KMS-11 (cell line): ENCODE results near the gene EGFL7.

Source experiments
- H2AFZ ChIP-seq: fragments of 200-600 bp; sonication (generic); 2 replicates; pipeline ENCODE4 v1.6.1; 2016; ENCODE audit warnings: antibody characterized with exemption, mixed run types, low read depth
- H3K27ac ChIP-seq: fragments of 200-600 bp; sonication (generic); 2 replicates; pipeline ENCODE4 v1.6.1; 2016; ENCODE audit warnings: mild to moderate bottlenecking, mixed run types
- H3K27me3 ChIP-seq: fragments of 200-600 bp; sonication (generic); 2 replicates; pipeline ENCODE4 v1.6.1; 2017; ENCODE audit warnings: mild to moderate bottlenecking, low read depth, mixed run types, moderate library complexity; ENCODE audit not compliant: insufficient read depth
- H3K36me3 ChIP-seq: fragments of 200-600 bp; sonication (generic); 2 replicates; pipeline ENCODE4 v1.6.1; 2017; ENCODE audit warnings: mild to moderate bottlenecking, mixed run types; ENCODE audit not compliant: insufficient read depth
- H3K4me1 ChIP-seq: fragments of 200-600 bp; sonication (generic); 2 replicates; pipeline ENCODE4 v1.6.1; 2016; ENCODE audit warnings: mild to moderate bottlenecking, low read depth, mixed run types; ENCODE audit not compliant: poor library complexity, severe bottlenecking
- H3K4me2 ChIP-seq: fragments of 200-600 bp; sonication (generic); 2 replicates; pipeline ENCODE4 v1.7.0; 2016; ENCODE audit warnings: mild to moderate bottlenecking, mixed run types
- H3K4me3 ChIP-seq: fragments of 200-600 bp; sonication (generic); IDR thresholded peaks from 2 replicates; pipeline ENCODE4 v1.6.1; 2017; ENCODE audit warnings: low read depth, low read length, mixed read lengths; ENCODE audit not compliant: insufficient read depth
- H3K79me2 ChIP-seq: fragments of 200-600 bp; sonication (generic); 2 replicates; pipeline ENCODE4 v1.6.1; 2016; ENCODE audit warnings: low read depth, mixed run types; ENCODE audit not compliant: insufficient read depth
- H3K9ac ChIP-seq: fragments of 200-600 bp; sonication (generic); 2 replicates; pipeline ENCODE4 v1.6.1; 2016; ENCODE audit warnings: mild to moderate bottlenecking, mixed run types
- H4K20me1 ChIP-seq: fragments of 200-600 bp; sonication (generic); 2 replicates; pipeline ENCODE4 v1.6.1; 2016; ENCODE audit warnings: mild to moderate bottlenecking, mixed run types; ENCODE audit not compliant: insufficient read depth
- CTCF ChIP-seq: fragments of 200-600 bp; sonication (generic); conservative IDR thresholded peaks from 2 replicates; pipeline ENCODE4 v1.6.1; 2017; ENCODE audit warnings: low read depth, mild to moderate bottlenecking, antibody characterized with exemption, low read length, moderate library complexity, mixed read lengths

Gene EGFL7

GRCh38 chr9:136667214-136667939 lies 4.7 kb downstream of the EGFL7 start:
- no peak for TF ChIP-seq CTCF
- Histone ChIP-seq H2AFZ (no peak overlapping the region), H3K27ac (no peak overlapping the region), H3K36me3 (no peaks in the 10 kb centered on the region), H4K20me1 (no peaks in the 10 kb centered on the region), H3K9ac (no peak overlapping the region), H3K27me3 (peaks cover 65% of the 10 kb centered on the region), H3K79me2 (no peaks in the 10 kb centered on the region), H3K4me1 (peaks cover 5% of the 10 kb centered on the region), H3K4me3 (no peak overlapping the region), H3K4me2 (no peak overlapping the region; the same call in 1 of the 2 replicates)

GRCh38 chr9:136667940-136668760 lies 5.4 kb downstream of the EGFL7 start:
- Histone ChIP-seq H3K79me2 (no peaks in the 10 kb centered on the region), H2AFZ (no peak overlapping the region), H3K27me3 (peaks cover 57% of the 10 kb centered on the region), H3K36me3 (no peaks in the 10 kb centered on the region), H3K4me3 (no peak overlapping the region), H4K20me1 (no peaks in the 10 kb centered on the region), H3K27ac (no peak overlapping the region), H3K9ac (no peak overlapping the region), H3K4me1 (peaks cover 5% of the 10 kb centered on the region), H3K4me2 (no peak overlapping the region)
- TF ChIP-seq CTCF, result no peak

- Histone ChIP-seq H2AFZ (no peak overlapping the region), H3K36me3 (no peaks in the 10 kb centered on the region), H3K27me3 (peaks cover 47% of the 10 kb centered on the region), H3K79me2 (no peaks in the 10 kb centered on the region), H3K9ac (no peak overlapping the region), H3K4me2 (no peak overlapping the region), H3K4me1 (peaks cover 5% of the 10 kb centered on the region), H4K20me1 (no peaks in the 10 kb centered on the region), H3K4me3 (no peak overlapping the region), H3K27ac (no peak overlapping the region)
- no peak for TF ChIP-seq CTCF
Measured at GRCh38 chr9:136668983-136669790, 6.5 kb downstream of the EGFL7 start.

- H3K4me2 ChIP-seq, result no peak overlapping the region
- no peaks in the 10 kb centered on the region for H4K20me1 ChIP-seq
- no peaks in the 10 kb centered on the region for H3K79me2 ChIP-seq
- no peak overlapping the region for H3K4me3 ChIP-seq
- H2AFZ ChIP-seq, result no peak overlapping the region
- H3K9ac ChIP-seq, result no peak overlapping the region
- no peaks in the 10 kb centered on the region for H3K36me3 ChIP-seq
- H3K27me3 ChIP-seq, result peaks cover 40% of the 10 kb centered on the region
- no peak overlapping the region for H3K27ac ChIP-seq
- H3K4me1 ChIP-seq, result peaks cover 5% of the 10 kb centered on the region
- no peak for TF ChIP-seq CTCF
Measured at GRCh38 chr9:136669791-136670464, 7.2 kb downstream of the EGFL7 start.
